ENCODE data around the gene SOD2.
"Not testable (repeated sequence)": the region's sequence is repeated elsewhere in the genome, so short reads cannot be mapped to it uniquely, and the experiment has no call there.

Gene SOD2

DNA sequence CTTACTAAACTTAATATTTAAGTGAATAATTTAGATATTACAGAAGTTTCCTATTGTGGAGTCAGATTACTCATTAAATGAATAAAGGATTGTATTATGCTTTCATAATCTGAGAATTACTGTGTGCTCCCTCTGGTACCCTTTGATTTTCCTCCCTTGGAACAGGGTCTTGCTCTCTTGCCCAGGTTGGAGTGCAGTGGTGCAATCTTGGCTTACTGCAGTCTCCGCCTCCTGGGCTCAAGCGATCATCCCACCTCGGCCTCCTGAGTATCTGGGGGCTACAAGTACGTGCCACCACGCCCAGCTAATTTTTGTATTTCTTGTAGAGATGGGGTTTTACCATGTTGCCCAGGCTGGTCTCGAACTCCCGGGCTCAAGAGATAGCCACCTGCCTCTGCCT lies 43.9 kb upstream of the SOD2 start:
- no peaks in the 10 kb centered on the region for H3K27me3 ChIP-seq (ENCODE audit: insufficient read depth, low read length, poor library complexity)
- no peak overlapping the region for H3K4me2 ChIP-seq (ENCODE audit: insufficient read depth, low read length)
- no peak for ATAC-seq (ENCODE audit: insufficient read depth, low read depth)
- H2AFZ ChIP-seq (ENCODE audit: low read depth, low read length), result no peak overlapping the region
- H4K20me1 ChIP-seq (ENCODE audit: insufficient read depth, low read length), result peaks cover 84% of the 10 kb centered on the region
- no peak overlapping the region for H3K9ac ChIP-seq (ENCODE audit: low read depth, low read length)
- H3K4me3 ChIP-seq (ENCODE audit: low read depth in 1 of 2, low read length in 2 of 2), result no peak overlapping the region
- peaks cover 100% of the 10 kb centered on the region for H3K79me2 ChIP-seq (ENCODE audit: insufficient read depth, low read length)
- peaks cover 3% of the 10 kb centered on the region; the same call in 1 of the 2 replicates for H3K4me1 ChIP-seq (ENCODE audit: insufficient read depth, low read length)
- DNase-seq, result no peak
- H3K9me3 ChIP-seq (ENCODE audit: insufficient read depth, low read length, severe bottlenecking), result no peaks in the 10 kb centered on the region
- no peak overlapping the region for H3K27ac ChIP-seq (ENCODE audit: low read length)
- no peak for TF ChIP-seq EZH2 (IDR thresholded peaks at IDR 0.05; ENCODE audit: borderline replicate concordance, low read depth, low read length, severe bottlenecking)
- TF ChIP-seq, protein P1, sequence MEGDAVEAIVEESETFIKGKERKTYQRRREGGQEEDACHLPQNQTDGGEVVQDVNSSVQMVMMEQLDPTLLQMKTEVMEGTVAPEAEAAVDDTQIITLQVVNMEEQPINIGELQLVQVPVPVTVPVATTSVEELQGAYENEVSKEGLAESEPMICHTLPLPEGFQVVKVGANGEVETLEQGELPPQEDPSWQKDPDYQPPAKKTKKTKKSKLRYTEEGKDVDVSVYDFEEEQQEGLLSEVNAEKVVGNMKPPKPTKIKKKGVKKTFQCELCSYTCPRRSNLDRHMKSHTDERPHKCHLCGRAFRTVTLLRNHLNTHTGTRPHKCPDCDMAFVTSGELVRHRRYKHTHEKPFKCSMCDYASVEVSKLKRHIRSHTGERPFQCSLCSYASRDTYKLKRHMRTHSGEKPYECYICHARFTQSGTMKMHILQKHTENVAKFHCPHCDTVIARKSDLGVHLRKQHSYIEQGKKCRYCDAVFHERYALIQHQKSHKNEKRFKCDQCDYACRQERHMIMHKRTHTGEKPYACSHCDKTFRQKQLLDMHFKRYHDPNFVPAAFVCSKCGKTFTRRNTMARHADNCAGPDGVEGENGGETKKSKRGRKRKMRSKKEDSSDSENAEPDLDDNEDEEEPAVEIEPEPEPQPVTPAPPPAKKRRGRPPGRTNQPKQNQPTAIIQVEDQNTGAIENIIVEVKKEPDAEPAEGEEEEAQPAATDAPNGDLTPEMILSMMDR (IDR thresholded peaks at IDR 0.05; ENCODE audit: borderline replicate concordance, extremely low read depth, low read length, poor library complexity, severe bottlenecking), result no peak
- peaks cover 51% of the 10 kb centered on the region for H3K36me3 ChIP-seq (ENCODE audit: insufficient read depth, low read length)

- ATAC-seq (ENCODE audit: insufficient read depth, low read depth); H3K9me3 ChIP-seq (ENCODE audit: insufficient read depth, low read length, severe bottlenecking); H3K9ac ChIP-seq (ENCODE audit: low read depth, low read length); H3K27me3 ChIP-seq (ENCODE audit: insufficient read depth, low read length, poor library complexity); DNase-seq; H3K4me3 ChIP-seq (ENCODE audit: low read depth in 1 of 2, low read length in 2 of 2); H2AFZ ChIP-seq (ENCODE audit: low read depth, low read length); H3K27ac ChIP-seq (ENCODE audit: low read length): not testable (repeated sequence)
- Histone ChIP-seq H3K36me3 (ENCODE audit: insufficient read depth, low read length) (peaks cover 37% of the 10 kb centered on the region), H3K4me1 (ENCODE audit: insufficient read depth, low read length) (peaks cover 38% of the 10 kb centered on the region), H3K79me2 (ENCODE audit: insufficient read depth, low read length) (peaks cover 100% of the 10 kb centered on the region), H4K20me1 (ENCODE audit: insufficient read depth, low read length) (peaks cover 92% of the 10 kb centered on the region), H3K4me2 (ENCODE audit: insufficient read depth, low read length) (peak overlapping the region; percentile 33; the same call in 1 of the 2 replicates)
These were observed 40.4 kb upstream of the SOD2 start for GRCh38 chr6:159733395-159733794.

DNA sequence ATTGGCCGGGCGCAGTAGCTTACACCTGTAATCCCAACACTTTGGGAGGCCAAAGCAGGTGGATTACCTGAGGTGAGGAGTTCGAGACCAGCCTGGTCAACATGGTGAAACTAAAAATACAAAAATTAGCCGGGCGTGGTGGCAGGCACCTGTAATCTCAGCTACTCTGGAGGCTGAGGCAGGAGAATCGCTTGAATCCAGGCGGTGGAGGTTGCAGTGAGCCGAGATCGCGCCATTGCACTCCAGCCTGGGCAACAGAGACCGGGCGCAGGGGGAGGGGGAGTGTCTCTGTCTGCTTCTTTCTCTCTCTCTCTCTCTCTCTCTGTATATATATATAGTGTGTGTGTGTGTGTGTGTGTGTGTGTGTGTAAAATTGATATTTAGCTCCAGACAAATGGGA lies 39.5 kb upstream of the SOD2 start:
- not testable (repeated sequence) for H3K27me3 ChIP-seq (ENCODE audit: insufficient read depth, low read length, poor library complexity); H3K9ac ChIP-seq (ENCODE audit: low read depth, low read length); H3K9me3 ChIP-seq (ENCODE audit: insufficient read depth, low read length, severe bottlenecking); H3K27ac ChIP-seq (ENCODE audit: low read length); DNase-seq; ATAC-seq (ENCODE audit: insufficient read depth, low read depth); H3K4me2 ChIP-seq (ENCODE audit: insufficient read depth, low read length); H3K4me3 ChIP-seq (ENCODE audit: low read depth in 1 of 2, low read length in 2 of 2); H2AFZ ChIP-seq (ENCODE audit: low read depth, low read length)
- Histone ChIP-seq H3K79me2 (ENCODE audit: insufficient read depth, low read length) (peaks cover 100% of the 10 kb centered on the region), H3K4me1 (ENCODE audit: insufficient read depth, low read length) (peaks cover 36% of the 10 kb centered on the region), H4K20me1 (ENCODE audit: insufficient read depth, low read length) (peaks cover 90% of the 10 kb centered on the region), H3K36me3 (ENCODE audit: insufficient read depth, low read length) (peaks cover 29% of the 10 kb centered on the region)

DNA sequence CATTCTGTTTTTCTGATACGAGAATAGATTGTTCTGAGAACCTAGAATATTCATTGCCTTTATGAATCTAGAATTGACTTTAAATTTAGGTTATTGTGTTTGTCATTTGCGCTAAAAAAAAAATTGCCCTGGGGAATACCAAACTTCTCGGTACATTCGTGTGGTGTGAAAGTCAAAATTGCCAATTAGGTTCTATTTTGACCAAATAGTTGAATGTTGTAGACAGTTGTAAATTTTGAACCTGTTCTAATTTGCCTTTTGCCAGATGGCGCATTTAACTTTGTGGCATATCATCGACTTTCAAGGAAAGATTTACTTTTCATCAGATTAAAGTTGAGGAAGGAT lies 37.3 kb upstream of the SOD2 start:
- no peak overlapping the region for H3K27ac ChIP-seq (ENCODE audit: low read length)
- H3K9me3 ChIP-seq (ENCODE audit: insufficient read depth, low read length, severe bottlenecking), result no peaks in the 10 kb centered on the region
- H3K79me2 ChIP-seq (ENCODE audit: insufficient read depth, low read length), result peaks cover 99% of the 10 kb centered on the region
- H3K4me1 ChIP-seq (ENCODE audit: insufficient read depth, low read length), result peaks cover 45% of the 10 kb centered on the region
- peak overlapping the region; percentile 97 for H3K9ac ChIP-seq (ENCODE audit: low read depth, low read length)
- ATAC-seq (ENCODE audit: insufficient read depth, low read depth) (no peak), DNase-seq (no peak)
- peak overlapping the region; percentile 94; the same call in 1 of the 2 replicates for H3K4me2 ChIP-seq (ENCODE audit: insufficient read depth, low read length)
- no peak overlapping the region for H2AFZ ChIP-seq (ENCODE audit: low read depth, low read length)
- no peaks in the 10 kb centered on the region for H3K27me3 ChIP-seq (ENCODE audit: insufficient read depth, low read length, poor library complexity)
- H3K36me3 ChIP-seq (ENCODE audit: insufficient read depth, low read length), result peaks cover 20% of the 10 kb centered on the region
- peak overlapping the region in 1 of 2 experiments; percentile 72; a peak in 1 of 4 replicates for H3K4me3 ChIP-seq (ENCODE audit: low read depth in 1 of 2, low read length in 2 of 2)
- H4K20me1 ChIP-seq (ENCODE audit: insufficient read depth, low read length), result peaks cover 72% of the 10 kb centered on the region
- TF ChIP-seq, protein P1 (IDR thresholded peaks at IDR 0.05; ENCODE audit: borderline replicate concordance, extremely low read depth, low read length, poor library complexity, severe bottlenecking), result no peak
- no peak for TF ChIP-seq EZH2 (IDR thresholded peaks at IDR 0.05; ENCODE audit: borderline replicate concordance, low read depth, low read length, severe bottlenecking)
